Ascending aorta (tissue), 2 donors: ENCODE measurements around the gene SFMBT2. TPM values are rescaled to one million over a fixed set of nuclear protein-coding genes. Genes with fewer than 3 reads are reported as not detected.

Source experiments
- DNase-seq, 2 donors: peaks; one replicate each; pipeline ENCODE4 v3.0.0-alpha.2; 2019; ENCODE audit warnings: low spot score in 2 of 2
- H3K27ac ChIP-seq, 2 donors: fragments of 200-600 bp; sonication (generic); one replicate each; pipeline ENCODE4 v1.5.1; 2016 to 2017; ENCODE audit warnings: mild to moderate bottlenecking in 1 of 2
- H3K27me3 ChIP-seq: fragments of 200-600 bp; sonication (generic); one replicate; pipeline ENCODE4 v1.5.1; 2017
- H3K36me3 ChIP-seq, 2 donors: fragments of 200-600 bp; sonication (generic); one replicate each; pipeline ENCODE4 v1.5.1; 2016
- H3K4me1 ChIP-seq, 2 donors: fragments of 200-600 bp; sonication (generic); one replicate each; pipeline ENCODE4 v1.5.1; 2016 to 2017; ENCODE audit warnings: mild to moderate bottlenecking in 1 of 2
- H3K4me3 ChIP-seq, 2 donors: fragments of 200-600 bp; sonication (generic); one replicate each; pipeline ENCODE4 v1.5.1; 2016 to 2017; ENCODE audit warnings: mild to moderate bottlenecking in 1 of 2
- H3K9me3 ChIP-seq, 2 donors: fragments of 200-600 bp; sonication (generic); one replicate each; pipeline ENCODE4 v1.5.1; 2016
- CTCF ChIP-seq, 3 experiments: fragments of 200-600 bp in 2 of 3; fragments of 450-650 bp in 1 of 3; sonication (generic) in 2 of 3; IDR thresholded peaks; one replicate each; pipeline ENCODE4 v1.5.1; 2016 to 2019; ENCODE audit warnings: antibody characterized with exemption in 3 of 3, mild to moderate bottlenecking in 1 of 3, moderate library complexity in 1 of 3
- intact Hi-C: fragments of 100-400 bp; cut with DNase I; formaldehyde crosslinking; loops from one replicate; pipeline ENCODE4 v1.15.1; 2023
- total RNA-seq: library from RNA; depleted of rRNA; stranded (reverse); fragments of >200 nt; gene quantifications from one replicate; pipeline ENCODE4 v1.1.0, GENCODE V29; 2016

Gene SFMBT2
- total RNA-seq, 1 donor from 2014 or later, result 2.2 TPM

GRCh38 chr10:7233259-7233991, 177.4 kb downstream of the SFMBT2 start:
- no peaks in the 10 kb centered on the region for H3K27me3 ChIP-seq
- H3K4me3 ChIP-seq, result no peak overlapping the region
- no peaks in the 10 kb centered on the region for H3K36me3 ChIP-seq
- no peak for DNase-seq
- no peaks in the 10 kb centered on the region for H3K9me3 ChIP-seq
- intact Hi-C loops, result no loop called here
- H3K27ac ChIP-seq, result no peak overlapping the region
- no peak for TF ChIP-seq CTCF (IDR thresholded peaks at IDR 0.05)
- no peaks in the 10 kb centered on the region for H3K4me1 ChIP-seq

DNA sequence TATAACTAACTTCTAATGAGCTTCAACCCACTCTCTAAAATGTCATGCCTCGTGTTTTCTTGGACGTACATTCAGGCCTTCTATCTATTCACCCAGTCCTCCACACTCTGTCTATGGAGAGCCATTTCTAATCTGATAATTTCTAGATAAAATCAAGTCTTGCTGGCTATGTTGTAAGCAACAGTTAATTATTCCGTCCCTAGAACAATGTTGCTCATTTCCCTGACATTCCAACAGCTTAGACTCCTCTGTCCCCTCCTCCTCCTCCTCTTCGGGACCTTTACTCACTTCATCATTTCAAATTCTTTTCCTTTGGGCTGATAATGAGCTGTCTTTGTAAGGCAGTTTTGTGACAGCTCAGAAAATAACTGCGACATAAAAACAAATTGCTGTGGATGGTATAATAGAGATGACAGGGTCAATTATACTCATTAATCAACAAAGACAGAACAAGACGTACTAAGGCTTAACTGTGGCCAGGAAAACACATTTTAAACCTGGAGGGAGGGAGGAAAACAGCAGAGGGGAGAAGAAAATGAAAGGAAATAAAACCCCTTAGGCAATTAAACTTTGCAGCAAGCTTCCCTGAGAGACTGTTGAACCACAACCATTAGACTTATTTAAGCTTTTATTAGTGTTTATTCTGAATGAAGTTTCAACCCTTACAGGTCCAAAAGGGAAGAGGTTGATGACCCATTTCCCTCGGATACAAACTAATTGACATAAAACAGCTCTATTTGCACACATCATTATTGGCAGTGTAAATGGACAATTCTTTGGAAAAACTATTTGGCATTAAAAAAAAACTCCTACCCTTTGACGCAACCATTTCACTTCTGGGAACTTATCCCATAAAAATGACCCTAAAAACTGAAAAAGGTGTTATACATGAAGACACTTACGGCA, 179.1 kb downstream of the SFMBT2 start:
- intact Hi-C loops, result no loop called here
- no peak for DNase-seq
- Histone ChIP-seq H3K36me3 (no peaks in the 10 kb centered on the region), H3K4me1 (no peaks in the 10 kb centered on the region), H3K4me3 (no peak overlapping the region), H3K27ac (no peak overlapping the region), H3K27me3 (no peaks in the 10 kb centered on the region), H3K9me3 (no peaks in the 10 kb centered on the region)
- no peak for TF ChIP-seq CTCF (IDR thresholded peaks at IDR 0.05)

GRCh38 chr10:7230951-7231350, 179.9 kb downstream of the SFMBT2 start:
- Histone ChIP-seq H3K36me3 (no peaks in the 10 kb centered on the region), H3K27me3 (no peaks in the 10 kb centered on the region), H3K4me3 (no peak overlapping the region), H3K27ac (no peak overlapping the region), H3K4me1 (no peaks in the 10 kb centered on the region), H3K9me3 (no peaks in the 10 kb centered on the region)
- no peak for DNase-seq
- intact Hi-C loops, result no loop called here
- TF ChIP-seq CTCF (IDR thresholded peaks at IDR 0.05), result no peak

GRCh38 chr10:7230036-7230435, 180.8 kb downstream of the SFMBT2 start:
- intact Hi-C loops, result no loop called here
- Histone ChIP-seq H3K4me3 (no peak overlapping the region), H3K4me1 (no peaks in the 10 kb centered on the region), H3K9me3 (no peaks in the 10 kb centered on the region), H3K27ac (no peak overlapping the region), H3K36me3 (no peaks in the 10 kb centered on the region), H3K27me3 (no peaks in the 10 kb centered on the region)
- no peak for DNase-seq
- TF ChIP-seq CTCF (IDR thresholded peaks at IDR 0.05), result no peak

DNA sequence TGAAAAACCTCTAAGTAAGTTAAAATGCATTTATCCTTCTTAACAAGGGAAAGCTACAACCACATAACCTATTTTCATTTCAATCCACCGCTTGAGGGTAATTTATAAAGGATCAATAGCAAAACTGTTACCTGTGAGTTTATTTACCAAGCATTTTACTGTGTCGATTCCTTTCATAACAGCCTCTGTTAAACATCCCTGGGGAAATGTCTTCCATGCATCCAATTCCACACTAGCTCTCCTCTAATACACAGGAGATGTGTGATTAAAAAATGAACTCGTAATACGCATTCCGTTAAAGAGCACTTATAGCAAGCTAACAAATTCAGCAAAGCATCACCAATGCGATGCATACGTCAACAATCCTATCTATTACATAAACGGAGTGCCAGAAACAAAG, 185.7 kb downstream of the SFMBT2 start:
- intact Hi-C loops, result no loop called here
- no peaks in the 10 kb centered on the region for H3K27me3 ChIP-seq
- no peaks in the 10 kb centered on the region for H3K36me3 ChIP-seq
- H3K27ac ChIP-seq, result no peak overlapping the region
- H3K4me3 ChIP-seq, result no peak overlapping the region
- no peak for DNase-seq
- no peaks in the 10 kb centered on the region for H3K4me1 ChIP-seq
- no peak for TF ChIP-seq CTCF (IDR thresholded peaks at IDR 0.05)
- H3K9me3 ChIP-seq, result peaks cover 10 to 13% of the 10 kb centered on the region in 2 donors
